GM18505 (cell line): Measurements from ENCODE around the gene C11orf71.

ENCODE experiments used
- ATAC-seq: cut with Tn5 transposase; IDR thresholded peaks from one replicate; pipeline ENCODE4 v1.9.1; 2021; ENCODE audit not compliant: unreplicated experiment
- POLR2A ChIP-seq: IDR thresholded peaks from 4 replicates; pipeline ENCODE4 v1.6.1; 2011; ENCODE audit warnings: borderline replicate concordance; ENCODE audit not compliant: insufficient read depth, insufficient read length; ENCODE audit errors: extremely low read depth

C11orf71 gene

DNA sequence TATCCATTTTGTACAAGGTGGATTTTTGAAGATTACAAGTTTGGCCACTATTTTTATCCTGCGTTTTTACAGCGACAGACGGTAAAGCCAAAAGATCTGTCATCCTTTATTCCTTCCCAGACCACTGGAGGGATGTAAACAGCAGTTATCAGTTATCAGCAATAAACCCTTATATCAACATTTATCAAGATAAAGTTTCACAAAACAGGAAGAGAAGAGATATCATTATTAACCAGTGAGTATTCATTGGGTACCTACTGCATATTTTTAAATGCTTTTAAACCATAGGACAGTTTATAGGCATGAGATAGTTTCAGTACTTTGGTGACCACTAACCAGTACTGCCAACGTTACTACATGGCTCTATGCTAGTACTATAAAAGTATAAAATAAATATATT, 33.1 kb upstream of the C11orf71 start:
- ATAC-seq = no peak
- no peak for TF ChIP-seq POLR2A

- ATAC-seq = no peak
- no peak for TF ChIP-seq POLR2A
These were observed 32.6 kb upstream of the C11orf71 start for GRCh38 chr11:114432893-114433292.

- TF ChIP-seq POLR2A = no peak
- ATAC-seq = no peak
These were observed 30.0 kb upstream of the C11orf71 start for GRCh38 chr11:114430290-114430689.

GRCh38 chr11:114426280-114426679, 26.0 kb upstream of the C11orf71 start:
- TF ChIP-seq POLR2A = no peak
- no peak for ATAC-seq

- ATAC-seq = no peak
- no peak for TF ChIP-seq POLR2A
These were observed 16.2 kb upstream of the C11orf71 start for GRCh38 chr11:114416441-114416961.

DNA sequence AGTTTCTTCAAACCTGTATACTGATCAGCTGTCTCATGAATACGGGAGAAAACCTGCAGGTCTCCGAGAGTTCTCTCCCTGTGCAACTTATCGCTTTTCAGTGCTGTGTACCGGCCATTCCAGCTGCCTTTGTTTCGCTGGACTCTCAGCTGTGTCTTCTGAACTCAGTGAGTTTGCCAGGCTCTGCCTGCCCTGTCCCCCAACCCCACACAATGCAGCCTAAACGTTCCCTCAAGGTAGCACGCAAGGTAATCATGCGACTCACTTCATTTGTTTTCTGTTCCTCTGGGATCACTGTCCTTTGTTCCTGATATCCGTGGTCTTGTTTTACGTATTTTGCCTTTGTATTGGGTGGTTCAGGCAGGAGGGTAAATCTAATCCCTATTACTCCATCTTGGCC, 13.6 kb upstream of the C11orf71 start:
- no peak for TF ChIP-seq POLR2A
- ATAC-seq = no peak

DNA sequence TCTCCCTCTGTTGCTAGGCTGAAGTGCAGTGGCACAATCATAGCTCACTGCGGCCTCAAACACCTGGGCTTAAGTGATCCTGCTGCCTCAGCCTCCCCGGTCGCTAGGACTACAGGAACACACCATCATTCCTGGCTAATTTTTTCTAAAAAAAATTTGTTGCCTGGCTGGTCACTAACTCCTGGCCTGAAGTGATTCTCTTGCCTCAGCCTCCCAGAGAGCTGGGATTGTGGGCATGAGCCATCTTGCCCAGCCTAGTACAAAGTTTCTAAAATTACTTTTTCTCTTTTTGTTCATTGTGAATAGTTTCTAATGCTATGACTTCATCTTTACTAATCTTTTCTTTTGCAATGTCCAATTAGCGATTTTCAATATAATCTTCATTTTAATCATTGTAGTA, 12.6 kb upstream of the C11orf71 start:
- ATAC-seq = no peak
- no peak for TF ChIP-seq POLR2A

DNA sequence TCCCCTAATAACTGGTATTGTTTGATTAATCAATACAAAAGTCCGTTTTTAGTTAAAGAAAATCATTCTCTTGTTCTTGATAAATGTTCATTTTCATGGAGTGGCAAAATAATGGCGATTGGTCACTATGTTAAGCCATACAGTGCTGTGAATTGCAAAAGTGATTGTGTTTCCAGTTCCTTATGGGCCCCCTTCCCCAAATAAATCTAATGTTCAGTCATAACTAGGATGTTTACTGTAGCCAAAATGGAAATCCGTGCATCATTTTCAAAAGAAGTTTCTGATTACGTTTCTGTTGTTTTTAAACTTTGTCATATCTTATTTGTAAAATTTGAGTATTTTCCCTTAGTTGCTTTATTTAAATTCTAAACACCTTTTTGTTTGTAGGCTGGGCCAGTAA, 1.0 kb upstream of the C11orf71 start:
- no peak for ATAC-seq
- no peak for TF ChIP-seq POLR2A

GRCh38 chr11:114400915-114401223, 558 bp upstream of the C11orf71 start:
- ATAC-seq = no peak
- TF ChIP-seq POLR2A = no peak

DNA sequence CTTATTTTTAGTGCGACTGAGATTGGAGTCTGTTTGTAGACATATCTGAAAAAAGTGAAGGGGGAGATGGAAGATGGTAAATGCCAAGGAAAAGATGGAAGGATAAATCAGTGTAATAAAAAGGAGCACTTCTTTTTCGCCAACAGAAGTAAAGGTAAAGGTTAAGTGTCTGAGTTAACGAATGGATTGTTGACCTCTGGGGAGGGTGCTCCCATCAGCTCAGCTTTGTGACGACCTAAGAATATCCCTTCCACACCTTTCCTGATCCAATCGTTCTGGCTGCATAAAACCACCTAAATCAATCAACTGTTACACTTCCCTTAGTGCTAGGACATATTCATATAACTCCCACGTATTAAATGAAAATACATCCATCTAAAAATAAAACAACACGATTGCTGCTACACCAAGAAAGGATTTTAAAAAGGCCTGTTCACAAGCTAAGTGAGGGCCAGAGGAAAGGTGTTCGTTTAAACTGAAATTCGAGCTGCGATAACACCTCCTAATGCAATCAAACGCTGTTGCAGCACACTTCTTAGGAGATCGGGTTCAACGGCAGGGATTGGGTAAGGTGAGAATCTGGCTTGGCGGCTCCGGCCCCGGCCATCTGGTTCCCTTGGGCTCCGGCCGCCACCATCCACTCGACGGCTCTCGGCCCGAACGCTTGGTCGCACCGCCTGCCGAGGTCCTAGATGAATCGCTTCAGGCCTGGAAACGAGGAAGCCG, 658 bp downstream of the C11orf71 start:
- peak; percentile 26 for ATAC-seq

DNA sequence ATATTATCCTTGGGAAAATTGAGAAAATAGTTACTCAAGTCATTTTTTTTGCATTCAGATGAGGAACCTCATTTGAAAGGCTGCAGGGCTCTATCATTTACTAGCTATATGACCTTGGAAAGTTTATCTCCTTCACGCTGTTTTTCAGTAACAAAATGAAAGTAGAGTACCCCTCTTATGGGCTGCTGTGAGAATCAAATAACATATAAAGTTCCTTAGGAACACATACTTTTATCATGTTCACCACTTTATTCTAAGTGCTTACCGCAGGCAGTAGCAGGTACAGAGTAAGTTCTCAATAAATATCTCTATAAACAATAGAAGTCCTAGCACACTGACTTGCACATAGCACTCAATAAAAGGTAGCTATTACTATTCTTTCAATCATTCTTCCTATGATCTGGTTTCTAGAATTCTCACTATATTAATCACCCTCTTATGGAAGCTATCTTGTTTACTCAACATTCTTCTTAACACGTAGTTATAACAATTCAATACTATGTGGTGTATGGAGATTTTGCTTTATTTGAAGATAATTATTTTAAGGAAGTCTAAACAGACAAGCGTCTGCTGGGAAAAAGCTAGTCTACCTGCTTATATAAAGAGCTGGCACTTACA, 1.9 kb downstream of the C11orf71 start:
- no peak for TF ChIP-seq POLR2A
- no peak for ATAC-seq

More for the DNA sequence above, 658 bp downstream of the C11orf71 start:
- TF ChIP-seq POLR2A = no peak

GRCh38 chr11:114397349-114397982, 2.8 kb downstream of the C11orf71 start:
- no peak for ATAC-seq
- no peak for TF ChIP-seq POLR2A

- no peak for TF ChIP-seq POLR2A
- ATAC-seq = no peak
These were observed 3.4 kb downstream of the C11orf71 start for GRCh38 chr11:114396916-114397315.

DNA sequence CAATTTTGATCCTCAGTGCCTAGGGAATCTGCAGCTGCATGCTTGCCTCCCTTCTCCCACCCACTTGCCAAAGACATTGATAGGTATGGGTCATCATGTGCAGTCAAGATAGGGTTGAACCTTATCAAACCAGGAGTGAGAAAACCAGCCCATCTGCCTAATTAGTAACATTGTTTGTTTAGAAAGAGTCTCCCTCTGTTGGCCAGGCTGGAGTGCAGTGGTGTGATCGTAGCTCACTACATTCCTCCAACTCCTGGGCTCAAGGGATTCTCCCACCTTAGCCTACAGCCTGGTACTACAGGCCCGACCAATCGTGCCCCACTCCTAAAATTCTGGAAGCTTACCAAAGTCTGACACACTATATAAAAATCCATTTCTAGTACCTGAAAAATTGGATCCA, 4.6 kb downstream of the C11orf71 start:
- ATAC-seq = no peak
- no peak for TF ChIP-seq POLR2A
